ENCODE measurements around the gene ZNF682.
"Not testable (repeated sequence)": the region's sequence is repeated elsewhere in the genome, so short reads cannot be mapped to it uniquely, and the experiment has no call there.

Gene ZNF682

DNA sequence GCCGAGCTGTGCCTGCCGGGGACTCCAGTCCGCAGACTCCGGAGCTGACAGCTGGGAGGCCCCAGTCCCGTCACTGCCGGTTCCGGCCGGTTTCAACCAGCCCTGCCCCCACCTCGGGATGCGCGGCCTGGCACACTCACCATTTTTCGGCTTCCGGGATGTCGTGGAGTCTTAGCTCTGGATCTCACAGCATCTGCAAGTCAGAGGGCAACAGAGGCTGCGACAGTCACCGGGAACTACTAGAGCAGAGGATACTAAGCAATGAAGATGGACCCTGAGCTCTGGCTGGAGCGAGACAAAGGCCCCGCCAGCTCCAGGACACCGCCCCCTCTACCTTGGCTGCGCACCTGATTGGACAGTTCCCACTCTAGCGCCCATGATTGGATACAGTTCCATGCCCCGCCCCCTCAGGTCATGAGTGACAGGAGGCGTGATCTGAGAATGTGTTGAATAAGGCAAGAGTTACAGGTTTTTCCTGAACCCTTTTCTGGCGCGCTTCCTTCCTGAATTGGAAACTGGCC, at the start of gene ZNF682:
ZNF682 (minus strand) TSS at position 303 of the 521 bp plus-strand sequence; CDS start at position 143, 160 bp downstream.
- DNase-seq (ENCODE audit: low spot score), result peak; percentile 98

DNA sequence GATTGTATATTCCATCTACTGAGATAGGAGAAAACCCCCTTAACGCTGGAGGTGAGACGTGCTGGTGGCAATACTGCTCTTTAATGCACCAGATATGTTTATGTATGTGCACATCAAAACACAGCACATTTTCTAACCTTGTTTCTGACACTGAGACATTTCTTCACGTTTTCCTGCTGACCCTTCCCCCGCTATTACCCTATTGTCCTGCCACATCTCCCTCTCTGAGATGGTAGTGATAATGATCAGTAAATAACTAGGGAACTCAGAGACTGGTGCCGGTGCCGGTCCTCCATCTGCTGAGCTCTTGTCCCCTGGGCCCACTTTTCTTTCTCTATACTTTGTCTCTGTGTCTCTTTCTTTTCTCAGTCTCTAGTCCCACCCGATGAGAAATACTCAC, 43.6 kb upstream of the ZNF682 start:
- DNase-seq (ENCODE audit: low spot score), result not testable (repeated sequence)

DNA sequence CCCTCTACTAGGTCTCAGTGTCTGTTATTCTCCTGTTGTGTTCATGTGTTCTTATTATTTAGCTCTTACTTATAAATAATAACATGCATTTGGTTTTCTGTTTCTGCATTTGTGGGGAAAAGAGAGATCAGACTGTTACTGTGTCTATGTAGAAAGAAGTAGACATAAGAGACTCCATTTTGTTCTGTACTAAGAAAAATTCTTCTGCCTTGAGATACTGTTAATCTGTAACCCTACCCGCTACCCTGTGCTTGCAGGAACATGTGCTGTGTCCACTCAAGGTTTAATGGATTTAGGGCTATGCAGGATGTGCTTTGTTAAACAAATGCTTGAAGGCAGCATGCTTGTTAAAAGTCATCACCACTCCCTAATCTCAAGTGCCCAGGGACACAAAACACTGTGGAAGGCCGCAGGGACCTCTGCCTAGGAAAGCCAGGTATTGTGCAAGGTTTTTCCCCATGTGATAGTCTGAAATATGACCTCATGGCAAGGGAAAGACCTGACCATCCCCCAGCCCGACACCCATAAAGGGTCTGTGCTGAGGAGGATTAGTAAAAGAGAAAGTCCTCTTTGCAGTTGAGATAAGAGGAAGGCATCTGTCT, 43.0 kb upstream of the ZNF682 start:
- not testable (repeated sequence) for DNase-seq (ENCODE audit: low spot score)

DNA sequence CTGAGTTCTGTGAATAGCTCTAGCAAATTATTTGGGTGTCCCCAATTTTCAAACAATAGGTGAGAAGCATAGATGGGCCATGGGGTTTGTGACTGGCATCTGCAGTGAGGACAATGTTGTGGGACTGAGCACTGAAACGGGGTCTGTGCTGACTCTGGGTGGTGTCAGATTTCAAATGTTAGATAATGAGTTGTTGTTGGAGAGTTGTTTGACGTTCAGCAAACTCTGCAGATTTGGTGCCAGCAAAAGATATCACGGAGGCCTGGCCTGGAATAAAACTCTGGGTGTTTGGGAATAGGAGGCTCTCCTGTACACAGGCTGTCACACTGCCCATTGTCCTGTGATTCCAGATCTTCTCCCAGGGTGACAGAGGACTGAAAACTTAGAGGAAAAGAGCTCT, 41.4 kb upstream of the ZNF682 start:
- no peak for DNase-seq (ENCODE audit: low spot score)

DNA sequence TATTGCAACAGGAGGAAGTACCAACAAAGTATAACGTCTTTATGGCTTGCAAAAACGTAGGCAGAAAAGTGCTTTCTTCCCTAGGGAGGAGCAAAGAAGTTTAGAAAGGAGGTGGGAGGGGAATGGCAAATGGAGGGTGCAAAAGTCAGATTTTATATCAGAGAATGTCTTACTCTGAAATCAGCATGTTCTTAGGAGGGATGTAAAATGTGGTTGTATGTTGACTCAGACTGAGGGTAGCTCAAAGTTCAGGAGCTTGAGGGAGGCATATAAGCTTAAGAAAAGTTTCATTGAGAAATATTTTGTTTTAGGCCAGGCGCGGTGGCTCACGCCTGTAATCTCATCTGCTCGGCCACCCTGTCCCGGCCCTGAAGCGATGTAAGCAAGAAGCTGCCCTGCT, 40.2 kb upstream of the ZNF682 start:
- DNase-seq (ENCODE audit: low spot score), result no peak

DNA sequence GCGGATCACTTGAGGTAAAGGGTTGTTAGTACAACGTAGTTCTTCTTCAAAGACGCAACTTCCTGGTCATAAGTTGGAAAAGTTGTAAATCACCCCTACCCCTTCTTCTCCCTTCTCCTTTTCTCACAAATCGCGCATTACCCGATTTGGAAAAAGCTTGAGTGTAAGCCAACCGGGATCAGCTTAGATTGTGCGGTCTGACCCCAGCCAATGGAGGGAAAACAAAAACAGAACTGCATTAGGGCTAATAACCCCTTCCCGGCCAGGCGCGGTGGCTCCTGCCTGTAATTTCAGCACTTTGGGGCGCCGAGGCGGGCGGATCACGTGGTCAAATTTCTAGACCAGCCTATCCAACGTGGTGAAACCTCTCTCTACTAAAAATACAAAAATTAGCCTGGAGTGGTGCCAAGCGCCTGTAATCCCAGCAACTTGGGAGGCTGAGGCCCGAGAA, 39.3 kb upstream of the ZNF682 start:
- DNase-seq (ENCODE audit: low spot score), result peak; percentile 8

DNA sequence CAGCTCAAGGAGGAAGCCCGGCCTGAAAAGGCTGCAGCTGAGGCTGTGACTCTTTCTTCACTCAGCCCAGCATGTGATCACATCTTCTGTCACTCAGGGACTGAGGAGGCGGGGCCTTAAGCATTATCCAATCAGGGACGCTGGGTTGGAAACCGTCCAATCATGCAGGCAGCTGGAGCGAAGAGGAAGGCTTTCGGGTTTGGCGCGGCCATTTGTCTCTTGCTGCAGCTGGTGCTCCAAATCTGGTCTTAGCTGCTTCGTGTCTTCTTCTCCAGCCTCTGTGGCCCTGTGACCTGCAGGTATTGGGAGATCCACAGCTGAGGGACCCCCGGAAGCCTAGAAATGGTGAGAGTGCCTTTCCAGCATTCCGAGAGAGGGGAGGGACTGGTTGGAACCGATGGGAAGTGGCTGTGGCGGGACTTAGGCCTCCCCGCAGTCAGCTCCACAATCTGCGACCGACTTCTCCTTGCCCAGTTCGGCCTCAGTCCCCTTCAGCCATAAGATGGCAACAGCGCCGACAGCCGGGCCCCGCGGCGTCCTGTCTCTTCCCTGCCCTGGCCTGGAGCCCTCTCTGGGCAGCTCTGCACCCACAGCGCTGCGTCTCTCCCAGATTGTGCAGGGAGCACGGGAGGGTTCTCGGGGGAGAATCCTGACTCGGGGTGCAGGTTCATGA, 38.6 kb upstream of the ZNF682 start, which contains the start of gene ZNF90:
ZNF90 (plus strand) TSS at position 210 of the 673 bp plus-strand sequence; CDS start at position 343, 133 bp downstream.
- DNase-seq (ENCODE audit: low spot score), result peak; percentile 93

DNA sequence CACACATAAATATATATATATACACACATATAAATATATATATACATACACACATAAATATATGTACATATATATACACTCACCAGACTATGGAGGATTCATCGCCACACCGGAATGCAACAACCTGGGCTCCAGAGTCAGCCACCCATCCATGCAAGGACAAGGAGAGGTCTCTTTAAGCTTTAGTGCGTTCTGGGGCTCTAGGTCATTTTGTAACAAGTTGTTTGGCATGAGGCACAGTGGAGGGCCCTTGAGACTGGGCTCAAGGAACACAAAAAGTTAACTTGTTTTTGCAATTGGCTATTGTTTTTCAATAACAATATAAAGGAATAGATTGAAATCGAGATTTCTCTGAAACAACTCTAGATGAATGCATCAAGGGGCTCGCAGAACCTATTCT, 33.6 kb upstream of the ZNF682 start:
- no peak for DNase-seq (ENCODE audit: low spot score)

DNA sequence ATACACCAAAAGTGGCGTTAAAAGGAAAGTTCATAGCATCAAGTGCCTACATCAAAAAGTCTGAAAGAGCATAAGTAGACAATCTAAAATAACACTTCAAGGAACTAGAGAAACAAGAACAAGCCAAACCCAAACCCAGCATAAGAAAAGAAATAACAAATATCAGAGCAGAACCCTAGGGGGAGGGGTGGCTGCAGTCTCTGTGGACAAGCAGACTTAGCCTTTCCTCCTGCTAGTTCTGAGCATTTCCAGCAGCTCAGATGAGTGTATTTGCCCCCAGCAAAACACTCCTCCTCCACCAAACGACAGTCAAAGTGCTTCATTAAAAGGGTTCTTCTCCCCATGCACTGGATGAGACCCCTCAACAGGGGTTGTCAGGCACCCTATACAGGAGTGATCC, 31.4 kb upstream of the ZNF682 start:
- no peak for DNase-seq (ENCODE audit: low spot score)

DNA sequence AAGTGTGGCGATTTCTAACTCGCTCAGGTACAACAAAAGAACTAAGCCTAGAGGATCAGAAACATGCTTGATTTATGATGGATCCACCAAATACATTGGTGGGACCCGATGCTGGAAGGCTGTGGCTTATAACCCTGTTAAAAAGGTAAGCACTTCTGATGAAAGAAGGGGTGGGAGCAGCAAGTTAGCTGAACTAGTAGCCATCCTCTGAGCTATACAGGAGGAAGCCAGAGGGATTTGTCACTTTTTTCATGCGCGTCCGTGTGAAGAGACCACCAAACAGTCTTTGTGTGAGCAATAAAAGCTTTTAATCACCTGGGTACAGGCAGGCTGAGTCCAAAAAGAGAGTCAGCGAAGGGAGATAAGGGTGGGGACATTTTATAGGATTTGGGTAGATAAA, 29.3 kb upstream of the ZNF682 start:
- not testable (repeated sequence) for DNase-seq (ENCODE audit: low spot score)

DNA sequence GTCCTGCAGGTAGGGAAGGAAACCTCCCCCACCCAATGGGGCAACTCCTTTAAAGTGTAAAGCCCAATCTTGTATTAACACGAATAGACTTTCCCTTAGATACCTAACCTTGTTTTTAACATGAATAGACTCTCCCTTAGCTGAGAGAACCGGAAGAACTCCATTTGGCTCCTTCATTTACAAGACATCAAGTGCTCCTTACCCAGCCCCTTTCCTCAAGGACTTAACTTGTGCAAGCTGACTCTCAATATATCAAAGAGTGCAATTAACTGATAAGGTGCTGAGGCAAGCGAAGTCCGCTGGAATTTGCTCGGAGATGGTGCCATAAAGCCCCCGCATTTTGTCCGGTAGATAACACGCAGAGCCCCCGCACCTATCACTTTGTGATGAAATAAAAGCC, 28.6 kb upstream of the ZNF682 start:
- no peak for DNase-seq (ENCODE audit: low spot score)

DNA sequence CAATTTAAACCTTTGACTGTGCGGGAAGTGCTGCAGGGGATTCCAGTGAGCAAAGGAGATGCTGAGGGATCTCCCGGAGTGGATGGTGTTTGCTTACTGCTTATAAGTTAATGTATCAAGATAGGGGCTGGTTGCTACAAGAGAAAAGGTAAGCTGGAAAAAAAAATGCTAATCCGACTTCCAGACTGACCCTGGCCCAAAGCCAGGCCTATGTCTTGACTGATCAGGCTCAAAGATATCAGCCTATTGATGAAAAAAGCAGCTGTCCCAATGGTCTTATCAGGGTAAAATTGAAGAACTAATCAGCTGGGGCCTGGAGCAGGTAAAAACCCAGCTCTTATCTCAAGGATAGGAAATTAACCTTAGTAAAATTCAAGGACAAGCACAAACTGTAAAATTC, 27.6 kb upstream of the ZNF682 start:
- DNase-seq (ENCODE audit: low spot score), result no peak

DNA sequence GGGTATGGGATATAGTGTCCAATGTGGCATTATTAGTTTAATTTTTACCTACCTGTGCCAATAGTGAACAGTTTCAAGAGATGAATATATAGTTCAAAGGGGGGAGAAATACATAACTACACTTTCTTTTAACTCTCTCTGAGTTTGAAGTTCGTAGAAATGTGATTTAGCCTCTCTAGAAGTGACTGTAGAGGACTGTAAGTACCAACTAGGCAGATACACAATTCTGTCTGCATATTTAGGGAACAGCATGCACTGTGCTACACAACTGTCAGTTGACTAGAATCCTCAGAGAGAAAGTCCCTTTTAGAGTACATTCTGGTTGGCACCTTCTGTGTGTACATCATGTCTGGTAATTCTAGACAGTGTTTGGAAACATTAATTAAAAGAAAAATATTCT, 21.0 kb upstream of the ZNF682 start:
- no peak for DNase-seq (ENCODE audit: low spot score)

DNA sequence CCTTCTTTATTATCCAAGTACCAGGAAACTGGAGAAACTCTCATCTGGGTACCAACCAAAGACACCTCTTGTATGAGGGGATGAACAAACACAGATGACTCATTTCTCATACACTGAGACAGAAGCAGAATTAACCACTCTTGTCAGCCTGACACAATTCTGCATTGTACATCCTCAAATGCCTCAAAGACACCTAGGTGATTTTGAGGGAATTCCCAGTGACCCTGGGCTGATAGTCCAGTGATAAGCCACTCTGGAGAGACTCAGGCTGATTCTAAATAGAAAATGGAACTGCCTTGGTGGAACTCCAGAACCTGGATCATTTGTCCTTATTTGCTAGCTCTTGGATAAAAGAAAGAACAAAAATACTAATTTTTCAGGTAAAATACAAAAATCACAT, 19.4 kb upstream of the ZNF682 start:
- DNase-seq (ENCODE audit: low spot score), result not testable (repeated sequence)

DNA sequence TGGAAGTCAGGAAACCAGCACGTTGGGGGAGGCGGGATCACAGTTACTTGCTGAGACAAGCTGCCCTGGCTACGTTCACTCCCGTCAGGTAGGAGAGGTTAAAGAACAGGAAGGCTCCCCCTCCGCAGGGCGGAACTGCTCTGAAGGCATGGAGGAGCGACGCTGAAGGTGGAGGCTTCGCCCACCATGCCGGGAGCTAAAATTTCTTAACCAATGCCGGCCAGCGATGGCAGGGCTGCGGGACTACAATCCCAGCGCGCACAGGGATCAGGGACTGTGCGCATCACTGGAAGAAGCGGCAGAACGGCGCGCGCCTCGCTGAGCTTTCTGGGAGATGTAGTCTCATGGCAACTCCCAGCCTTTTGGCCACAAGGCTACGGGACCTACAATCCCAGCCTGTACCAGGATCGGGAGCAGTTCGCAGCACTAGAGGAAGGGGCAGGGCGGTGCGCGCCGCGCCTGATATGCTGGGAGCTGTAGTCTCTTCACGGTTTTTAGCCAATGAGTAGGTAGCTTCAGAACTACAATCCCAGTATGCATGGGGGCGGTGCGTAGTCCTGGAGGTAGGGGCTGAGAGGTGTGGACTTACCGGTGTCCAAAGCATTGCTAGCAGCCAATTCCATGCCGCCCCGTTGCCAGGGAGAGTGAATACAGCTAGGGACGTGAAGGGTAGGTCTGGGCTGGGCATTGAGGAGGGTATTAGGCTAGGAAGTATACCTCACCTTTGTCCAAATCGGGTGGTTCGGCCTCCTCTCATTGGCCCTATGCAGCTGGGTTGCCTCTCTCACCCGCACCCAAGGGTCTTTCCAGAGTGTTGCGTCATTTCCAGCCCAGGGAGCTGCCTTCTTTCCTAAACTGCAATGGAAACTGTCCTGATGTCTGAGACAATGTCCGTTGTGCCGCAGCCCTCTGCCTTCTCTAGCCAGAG, 12.8 kb upstream of the ZNF682 start:
- peak; percentile 83 for DNase-seq (ENCODE audit: low spot score)

DNA sequence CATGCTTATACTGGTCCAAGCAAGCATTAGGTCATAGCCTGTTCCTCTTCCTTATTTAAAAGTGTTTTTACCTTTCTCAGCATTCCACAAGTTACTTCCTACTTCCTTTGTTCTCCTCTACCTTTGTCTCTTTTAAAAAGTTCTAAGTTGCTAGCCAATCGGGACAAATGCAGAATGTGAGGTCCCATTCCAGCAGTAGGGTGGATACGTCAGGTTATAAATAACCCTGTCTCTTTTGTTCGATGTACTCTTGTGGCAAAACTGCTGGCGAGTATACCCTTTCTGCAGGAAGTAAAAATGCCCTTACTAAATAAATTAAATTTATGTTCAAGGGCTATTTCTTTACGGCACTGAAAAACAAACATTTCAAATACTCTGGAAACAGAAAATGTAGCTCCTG, 6.4 kb upstream of the ZNF682 start:
- DNase-seq (ENCODE audit: low spot score), result not testable (repeated sequence)

DNA sequence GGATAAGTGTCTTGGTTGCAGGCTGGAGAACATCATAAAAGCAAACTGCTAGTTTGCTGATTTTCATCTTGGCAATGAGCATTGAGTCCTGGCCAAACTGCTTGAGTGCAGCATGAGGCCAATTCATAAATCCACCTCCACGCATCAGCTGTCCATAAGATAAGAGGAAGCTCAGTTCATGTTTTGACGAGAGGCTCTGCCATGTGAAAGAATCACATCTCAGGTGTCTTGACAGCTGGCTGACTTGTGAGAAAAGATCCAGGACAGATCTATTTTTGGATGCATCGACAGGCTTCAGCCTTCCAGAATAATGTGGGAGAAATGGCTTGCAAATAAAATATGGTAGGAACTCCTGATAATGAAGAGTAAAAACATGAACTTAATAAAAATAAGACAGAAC, 5.4 kb upstream of the ZNF682 start:
- no peak for DNase-seq (ENCODE audit: low spot score)

DNA sequence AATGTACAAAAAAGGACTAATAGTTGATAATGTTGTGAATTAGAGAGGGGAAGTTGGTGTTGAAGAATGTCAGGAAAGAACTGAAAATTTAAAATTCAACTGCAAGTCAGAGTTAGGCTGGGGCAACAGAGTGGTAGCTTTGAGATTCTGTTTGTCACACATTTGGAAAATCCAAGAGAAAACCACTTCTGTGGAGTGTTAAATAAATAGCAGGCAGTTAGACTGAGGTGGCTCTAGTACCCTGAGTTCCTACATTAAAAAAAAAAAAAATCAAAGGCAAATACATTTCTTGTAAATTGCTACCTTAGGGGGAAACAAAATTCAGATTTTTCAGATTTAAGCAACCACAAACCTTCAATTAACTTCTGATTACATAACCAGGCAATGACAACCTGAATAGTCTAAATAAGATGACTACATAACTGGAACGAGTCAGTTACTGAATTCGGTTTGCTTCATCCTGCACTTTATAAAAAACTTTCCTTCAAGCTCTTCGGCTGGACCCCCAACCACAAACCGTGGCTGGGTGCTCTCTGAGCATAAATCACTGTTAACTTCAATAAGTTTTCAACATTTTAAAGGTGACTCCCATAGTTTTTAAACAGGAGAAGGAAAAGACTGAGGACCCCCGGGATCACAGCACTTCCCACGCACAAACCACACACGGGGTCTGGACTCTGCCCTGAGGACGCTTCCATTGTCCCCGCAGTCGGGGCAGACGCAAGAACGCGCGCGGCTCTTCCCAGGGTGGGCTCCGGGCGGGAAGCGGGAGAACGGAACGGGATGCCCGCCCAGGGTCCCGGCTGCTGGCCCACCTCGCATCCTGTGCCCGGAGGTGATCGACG, 725 bp downstream of the ZNF682 start:
- peak; percentile 11 for DNase-seq (ENCODE audit: low spot score)

DNA sequence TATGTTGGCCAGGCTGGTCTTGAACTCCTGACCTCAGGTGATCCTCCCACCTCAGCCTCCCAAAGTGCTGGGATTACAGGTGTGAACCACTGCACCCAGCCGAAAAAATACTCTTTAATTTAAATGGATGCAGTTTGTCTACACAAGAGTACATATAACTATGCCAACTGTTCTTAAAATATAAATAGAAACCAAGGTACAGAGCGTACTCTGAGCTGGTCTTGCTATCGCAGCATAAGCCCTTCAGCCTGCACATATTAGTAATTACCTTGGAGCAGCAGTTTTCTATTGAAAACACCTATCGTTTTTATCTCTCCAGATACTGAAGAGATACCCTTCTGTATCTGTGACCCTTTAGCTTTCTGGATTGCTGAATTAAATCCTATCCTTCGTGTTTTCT, 3.4 kb downstream of the ZNF682 start:
- no peak for DNase-seq (ENCODE audit: low spot score)

DNA sequence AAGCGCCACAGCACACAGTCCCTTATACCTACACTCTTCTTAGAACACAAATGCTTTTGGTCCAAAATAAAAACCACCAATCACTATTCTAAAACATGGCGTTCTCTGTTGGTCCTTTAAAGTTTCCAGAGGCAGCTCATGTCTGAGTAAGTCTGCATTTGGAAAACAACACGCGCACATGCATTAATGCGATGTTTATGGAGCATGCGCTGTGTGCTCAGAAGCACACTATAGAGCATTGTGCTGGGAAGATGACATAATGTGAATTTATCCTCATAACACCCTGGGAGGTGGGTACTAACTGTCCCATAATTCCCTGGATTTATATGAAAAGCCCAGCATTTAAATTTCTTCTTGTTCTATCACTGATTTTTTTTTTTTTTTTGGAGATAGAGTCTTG, 10.7 kb downstream of the ZNF682 start:
- no peak for DNase-seq (ENCODE audit: low spot score)

DNA sequence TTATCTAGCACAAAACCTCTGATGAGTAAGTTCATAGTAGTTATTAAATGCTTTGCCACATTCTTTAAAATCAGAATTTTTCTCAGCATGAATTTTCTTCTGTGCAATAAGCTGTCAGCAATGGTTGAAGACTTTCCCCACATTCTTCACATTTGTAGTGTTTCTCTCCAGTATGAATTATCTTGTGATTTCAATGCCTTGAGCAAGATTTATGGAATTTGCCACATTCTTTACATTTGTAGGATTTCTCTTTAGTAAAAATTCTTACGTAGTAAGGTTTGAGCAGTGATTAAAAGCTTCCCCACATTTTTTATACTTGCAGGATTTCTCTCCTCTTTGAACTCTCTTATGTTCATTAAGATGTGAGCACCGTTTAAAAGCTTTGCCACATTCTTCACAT, 33.6 kb downstream of the ZNF682 start:
- DNase-seq (ENCODE audit: low spot score), result no peak

All from hepatic stellate cell (primary cell).